Occipital lobe (tissue), 2 donors: ENCODE data around the gene UGT2B17. TPM values are rescaled to one million over a fixed set of nuclear protein-coding genes. Genes with fewer than 3 reads are reported as not detected.

ENCODE experiments used
- DNase-seq: peaks from one replicate; lab custom pipeline; 2025; lab: John Stamatoyannopoulos, UW
- total RNA-seq: library from RNA; depleted of rRNA; stranded (reverse); fragments of >200 nt; gene quantifications from one replicate; pipeline ENCODE4 v1.2.3, GENCODE V29; 2014

The UGT2B17 gene
- total RNA-seq, 1 donor from 2014 or later, result not detected

- no peak for DNase-seq
These were observed 86.8 kb downstream of the UGT2B17 start for GRCh38 chr4:68489338-68489737.

Other genes starting within 250 kb of the UGT2B17 start
- 103 TPM for gene YTHDC1, start 226.2 kb downstream of the UGT2B17 start, total RNA-seq
- gene TMPRSS11E, start 128.9 kb downstream of the UGT2B17 start, total RNA-seq, result 0.16 TPM
- gene UGT2B15, start 94.3 kb upstream of the UGT2B17 start, total RNA-seq, result not detected
- gene UGT2B10, start 239.7 kb upstream of the UGT2B17 start, total RNA-seq, result not detected